H1 (cell line): ENCODE measurements around the gene NFKBIE. TPM values are rescaled to one million over a fixed set of nuclear protein-coding genes. Genes with fewer than 3 reads are reported as not detected.

Experiments
- CHD1 ChIP-seq: IDR thresholded peaks from 2 replicates; pipeline ENCODE4 v1.6.1; 2012; ENCODE audit warnings: low read depth, low read length, improper control_type of control experiment
- CHD7 ChIP-seq: fragments of 300-600 bp; sonication (generic); IDR thresholded peaks from 2 replicates; pipeline ENCODE4 v1.7.1; 2012; ENCODE audit warnings: low read length, moderate library complexity, mild to moderate bottlenecking, inconsistent platforms; ENCODE audit not compliant: insufficient replicate concordance
- EZH2 ChIP-seq: fragments of 200-600 bp; sonication (generic); IDR thresholded peaks from 2 replicates; pipeline ENCODE4 v1.7.1; 2012; ENCODE audit warnings: low read depth, mild to moderate bottlenecking, moderate library complexity, low read length, inconsistent platforms; ENCODE audit not compliant: severe bottlenecking
- GTF2F1 ChIP-seq: IDR thresholded peaks from 2 replicates; pipeline ENCODE4 v1.6.1; 2012; ENCODE audit warnings: low read depth, low read length, improper control_type of control experiment, borderline replicate concordance
- polyA plus RNA-seq, 7 experiments: library from polyadenylated mRNA; depleted of rRNA in 3 of 7; stranded (reverse) in 5 of 7; unstranded in 2 of 7; fragments of >200 nt in 5 of 7; fragments of 200-250 nt in 2 of 7; gene quantifications; 1 replicate in 5 of 7; 2 replicates in 1 of 7; 4 replicates in 1 of 7; pipeline versions ENCODE4 v1.2.1 to v1.2.3, GENCODE V29; 2011 to 2013; ENCODE audit warnings: missing spikeins in 2 of 7, mixed read lengths in 2 of 7
- total RNA-seq: library from RNA; stranded (reverse); fragmentation: NEBNext Ultra II Directional; extraction: Animal tissue kit (Norgen Biotek cat#: 25700); gene quantifications from 2 replicates; pipeline ENCODE4 v1.2.1, GENCODE V29; 2021

The NFKBIE gene
- total and polyA plus RNA-seq, 2 of the 8 experiments (the other 6 are each of a cell fraction or from before 2014, with no cell fraction given): 13.5 to 19.2 TPM

- TF ChIP-seq CHD7 (no peak), EZH2 (no peak), CHD1 (no peak), GTF2F1 (no peak)
Observed at GRCh38 chr6:44302856-44303255, 37.5 kb upstream of the NFKBIE start (continued).
